Measurements from ENCODE around the gene NOL12. TPM values are rescaled to one million over a fixed set of nuclear protein-coding genes. Genes with fewer than 3 reads are reported as not detected.

NOL12 gene, protein sequence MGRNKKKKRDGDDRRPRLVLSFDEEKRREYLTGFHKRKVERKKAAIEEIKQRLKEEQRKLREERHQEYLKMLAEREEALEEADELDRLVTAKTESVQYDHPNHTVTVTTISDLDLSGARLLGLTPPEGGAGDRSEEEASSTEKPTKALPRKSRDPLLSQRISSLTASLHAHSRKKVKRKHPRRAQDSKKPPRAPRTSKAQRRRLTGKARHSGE
- total RNA-seq (ENCODE audit: low replicate concordance) = 23.7 and 28.7 TPM in 2 replicates

DNA sequence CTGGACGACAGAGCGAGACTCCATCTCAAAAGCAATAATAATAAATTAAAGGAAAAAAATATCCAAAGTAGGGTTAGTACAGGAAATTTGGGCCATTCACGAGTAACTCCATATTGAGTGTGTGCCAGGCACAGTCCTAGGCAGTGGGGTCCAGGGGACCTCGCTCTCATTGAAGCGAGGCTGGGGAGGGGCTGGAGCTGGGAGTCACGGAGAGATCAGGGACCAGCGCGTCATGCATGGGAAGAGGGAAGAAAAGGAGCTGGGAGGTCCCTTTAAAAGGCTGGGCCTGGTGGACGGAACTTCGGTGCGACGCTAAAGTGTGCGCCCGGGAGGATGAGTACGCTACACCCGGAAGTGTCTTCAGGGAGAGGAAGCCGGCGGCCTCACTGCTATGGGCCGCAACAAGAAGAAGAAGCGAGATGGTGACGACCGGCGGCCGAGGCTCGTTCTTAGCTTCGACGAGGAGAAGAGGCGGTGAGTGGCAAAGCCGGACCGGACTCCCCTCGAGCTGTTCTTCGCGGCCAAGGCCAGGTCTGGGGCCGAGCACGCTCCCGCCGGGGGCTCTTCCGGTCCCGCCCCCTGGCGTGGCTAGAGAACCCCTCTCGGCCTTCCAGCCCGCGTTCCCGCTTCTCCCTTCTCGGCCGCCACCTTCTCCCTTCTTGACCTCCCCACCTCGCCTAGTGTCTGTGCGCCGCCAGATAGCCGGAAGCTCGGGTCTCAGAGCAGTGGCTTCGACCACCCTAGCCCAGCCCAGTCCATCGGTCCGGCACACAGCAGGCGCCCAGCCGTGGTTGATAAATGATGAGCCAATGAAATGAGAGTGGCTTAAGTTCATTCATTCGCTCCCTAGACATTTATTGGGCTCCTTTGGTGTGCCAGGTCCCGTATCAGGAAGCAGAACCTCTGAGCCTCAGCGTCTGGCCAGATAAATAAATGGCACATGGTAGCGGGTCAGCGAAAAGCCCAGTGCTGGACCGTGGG is at the start of gene NOL12:
Gene NOL12 (plus strand): TSS at position 342 of the 981 bp plus-strand sequence. CDS start 50 bp downstream, at position 392.
- Histone ChIP-seq H3K79me2 (ENCODE audit: low read depth) (peaks cover 12% of the 10 kb centered on the region), H3K36me3 (no peaks in the 10 kb centered on the region), H3K9ac (peak within 1 kb of the TSS; percentile 92), H3K9me3 (ENCODE audit: low read depth) (no peaks in the 10 kb centered on the region), H3K27me3 (no peaks in the 10 kb centered on the region), H3K4me3 (peak within 1 kb of the TSS; percentile 82), H2AFZ (replicated peaks) (peak within 1 kb of the TSS; percentile 99), H3K4me1 (no peaks in the 10 kb centered on the region), H3K4me2 (peak within 1 kb of the TSS; percentile 97), H3F3A (ENCODE audit: low read depth) (no peaks in the 10 kb centered on the region), H3K27ac (no peak within 1 kb of the TSS), H4K20me1 (ENCODE audit: low read depth) (no peaks in the 10 kb centered on the region)
- Mint-ChIP-seq H3K27ac (peak within 1 kb of the TSS; percentile 100), H3K4me1 (peaks cover 14% of the 10 kb centered on the region), H3K9me3 (no peaks in the 10 kb centered on the region), H3K27me3 (ENCODE audit: insufficient read depth, low read depth) (no peaks in the 10 kb centered on the region), H3K36me3 (peaks cover 2% of the 10 kb centered on the region), H3K4me3 (peak within 1 kb of the TSS; percentile 97)
- DNase-seq (ENCODE audit: low spot score) = peak; percentile 91
- no peak for TF ChIP-seq EZH2phosphoT487 (IDR thresholded peaks at IDR 0.05)
- TF ChIP-seq EZH2 (IDR thresholded peaks at IDR 0.05) = no peak
- TF ChIP-seq, protein P1, sequence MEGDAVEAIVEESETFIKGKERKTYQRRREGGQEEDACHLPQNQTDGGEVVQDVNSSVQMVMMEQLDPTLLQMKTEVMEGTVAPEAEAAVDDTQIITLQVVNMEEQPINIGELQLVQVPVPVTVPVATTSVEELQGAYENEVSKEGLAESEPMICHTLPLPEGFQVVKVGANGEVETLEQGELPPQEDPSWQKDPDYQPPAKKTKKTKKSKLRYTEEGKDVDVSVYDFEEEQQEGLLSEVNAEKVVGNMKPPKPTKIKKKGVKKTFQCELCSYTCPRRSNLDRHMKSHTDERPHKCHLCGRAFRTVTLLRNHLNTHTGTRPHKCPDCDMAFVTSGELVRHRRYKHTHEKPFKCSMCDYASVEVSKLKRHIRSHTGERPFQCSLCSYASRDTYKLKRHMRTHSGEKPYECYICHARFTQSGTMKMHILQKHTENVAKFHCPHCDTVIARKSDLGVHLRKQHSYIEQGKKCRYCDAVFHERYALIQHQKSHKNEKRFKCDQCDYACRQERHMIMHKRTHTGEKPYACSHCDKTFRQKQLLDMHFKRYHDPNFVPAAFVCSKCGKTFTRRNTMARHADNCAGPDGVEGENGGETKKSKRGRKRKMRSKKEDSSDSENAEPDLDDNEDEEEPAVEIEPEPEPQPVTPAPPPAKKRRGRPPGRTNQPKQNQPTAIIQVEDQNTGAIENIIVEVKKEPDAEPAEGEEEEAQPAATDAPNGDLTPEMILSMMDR (IDR thresholded peaks at IDR 0.05) = no peak

DNA sequence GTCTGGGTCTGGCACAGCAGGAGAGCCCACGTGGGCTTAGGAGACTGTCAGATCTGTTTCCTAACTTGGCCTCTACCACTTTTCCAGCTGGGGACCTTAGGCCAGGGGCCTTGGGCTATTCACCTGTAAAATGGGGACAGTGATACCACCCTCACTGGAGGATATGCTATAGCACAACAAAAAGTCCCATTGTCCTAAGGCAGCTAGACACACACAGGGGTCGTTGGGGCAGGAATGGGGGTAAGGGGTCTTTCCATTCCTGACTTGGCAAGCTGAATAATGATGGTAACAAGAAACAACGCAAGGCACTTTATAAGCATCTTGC is 49.2 kb upstream of the NOL12 start:
- Mint-ChIP-seq H3K27ac (no peak overlapping the region), H3K4me3 (no peak overlapping the region), H3K36me3 (no peaks in the 10 kb centered on the region), H3K9me3 (no peaks in the 10 kb centered on the region), H3K27me3 (ENCODE audit: insufficient read depth, low read depth) (peaks cover 13% of the 10 kb centered on the region), H3K4me1 (peaks cover 39% of the 10 kb centered on the region)
- Histone ChIP-seq H2AFZ (replicated peaks) (no peak overlapping the region), H3K27ac (no peak overlapping the region), H3K4me1 (peaks cover 25% of the 10 kb centered on the region), H3K9me3 (ENCODE audit: low read depth) (no peaks in the 10 kb centered on the region), H3K79me2 (ENCODE audit: low read depth) (peaks cover 6% of the 10 kb centered on the region), H4K20me1 (ENCODE audit: low read depth) (peaks cover 4% of the 10 kb centered on the region), H3K4me2 (no peak overlapping the region), H3K27me3 (no peaks in the 10 kb centered on the region), H3K4me3 (no peak overlapping the region), H3F3A (ENCODE audit: low read depth) (peaks cover 44% of the 10 kb centered on the region), H3K36me3 (no peaks in the 10 kb centered on the region), H3K9ac (no peak overlapping the region)
- DNase-seq (ENCODE audit: low spot score) = no peak
- no peak for TF ChIP-seq EZH2phosphoT487 (IDR thresholded peaks at IDR 0.05)
- no peak for TF ChIP-seq EZH2 (IDR thresholded peaks at IDR 0.05)
- TF ChIP-seq, protein P1 (IDR thresholded peaks at IDR 0.05) = no peak

DNA sequence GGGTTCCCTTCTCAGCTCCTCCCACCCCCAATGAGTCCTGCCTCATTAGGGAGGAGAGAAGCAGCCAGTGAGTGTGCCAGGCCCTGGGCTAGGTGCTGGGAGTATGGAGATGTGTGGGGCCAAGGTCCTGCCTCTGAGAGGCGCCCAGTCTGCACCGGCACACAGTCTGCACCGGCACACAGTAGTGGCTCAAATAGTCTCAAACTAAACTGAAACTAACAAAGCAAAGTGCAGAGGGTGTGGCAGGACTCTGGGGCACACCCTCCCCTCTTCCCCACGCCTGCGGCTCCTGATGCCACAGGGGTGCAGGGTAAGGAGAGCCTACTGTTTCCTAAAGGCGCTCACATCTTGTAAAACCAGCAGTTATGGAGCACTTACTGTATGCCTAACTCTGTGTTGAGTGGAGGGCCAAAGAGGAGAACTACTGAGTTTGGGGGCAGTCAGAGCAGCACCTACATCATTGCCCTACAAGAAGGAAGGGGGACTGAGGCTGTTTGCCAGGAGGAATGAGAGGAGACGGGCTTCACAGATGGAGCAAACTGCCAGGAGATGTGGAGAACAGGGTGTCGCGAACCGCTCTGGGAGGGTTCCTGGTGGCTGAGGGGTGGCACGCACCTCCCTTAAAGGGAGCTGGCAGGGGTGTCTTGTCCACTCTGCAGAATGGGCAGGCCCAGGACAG is 47.6 kb upstream of the NOL12 start:
- peak overlapping the region; percentile 90 for H3K27ac Mint-ChIP-seq
- H3K4me2 ChIP-seq = peak overlapping the region; percentile 96
- DNase-seq (ENCODE audit: low spot score) = no peak

More for the DNA sequence above, 47.6 kb upstream of the NOL12 start:
- Histone ChIP-seq H2AFZ (replicated peaks) (peak overlapping the region; percentile 73), H3F3A (ENCODE audit: low read depth) (peaks cover 41% of the 10 kb centered on the region), H3K27ac (no peak overlapping the region), H3K4me3 (peak overlapping the region; percentile 85), H3K9me3 (ENCODE audit: low read depth) (no peaks in the 10 kb centered on the region), H4K20me1 (ENCODE audit: low read depth) (peaks cover 7% of the 10 kb centered on the region), H3K79me2 (ENCODE audit: low read depth) (peaks cover 6% of the 10 kb centered on the region), H3K36me3 (no peaks in the 10 kb centered on the region), H3K27me3 (no peaks in the 10 kb centered on the region), H3K4me1 (peaks cover 19% of the 10 kb centered on the region), H3K9ac (no peak overlapping the region)
- H3K9me3 Mint-ChIP-seq = no peaks in the 10 kb centered on the region
- no peak for TF ChIP-seq EZH2 (IDR thresholded peaks at IDR 0.05)
- no peak for TF ChIP-seq EZH2phosphoT487 (IDR thresholded peaks at IDR 0.05)
- TF ChIP-seq, protein P1 (IDR thresholded peaks at IDR 0.05) = no peak
- peak overlapping the region; percentile 78 for H3K4me3 Mint-ChIP-seq
- peaks cover 13% of the 10 kb centered on the region for H3K27me3 Mint-ChIP-seq (ENCODE audit: insufficient read depth, low read depth)
- no peaks in the 10 kb centered on the region for H3K36me3 Mint-ChIP-seq
- H3K4me1 Mint-ChIP-seq = peaks cover 37% of the 10 kb centered on the region

Data from neural progenitor cell (in vitro differentiated cells).